GM19397 (cell line): Measurements from ENCODE around the gene KRTAP3-2.
"Not testable (repeated sequence)": the region's sequence is repeated elsewhere in the genome, so short reads cannot be mapped to it uniquely, and the experiment has no call there.

Experiments
- ATAC-seq: cut with Tn5 transposase; IDR thresholded peaks from one replicate; pipeline ENCODE4 v1.9.1; 2021; ENCODE audit warnings: mild to moderate bottlenecking, moderate library complexity; ENCODE audit not compliant: unreplicated experiment

The KRTAP3-2 gene

DNA sequence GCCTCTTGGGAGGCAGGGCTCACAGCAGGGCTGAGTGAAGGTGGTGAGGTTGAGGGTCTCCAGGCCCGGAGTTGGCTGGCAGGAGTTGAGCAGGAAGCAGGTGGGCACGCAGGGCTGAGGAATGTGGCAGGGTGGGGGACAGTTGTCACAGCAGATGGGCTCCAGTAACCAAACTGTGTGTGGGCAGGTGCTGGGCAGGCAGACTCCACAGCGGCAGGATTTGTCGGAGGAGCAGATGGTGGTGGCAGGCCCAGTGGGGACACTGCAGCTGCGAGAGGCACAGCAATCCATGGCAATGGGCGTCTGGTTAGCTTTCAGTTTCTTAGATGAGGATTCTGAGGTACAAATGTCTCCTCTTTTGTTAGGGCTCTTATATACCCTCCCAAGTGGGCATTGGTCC is at the start of gene KRTAP3-2:
Gene KRTAP3-2 (minus strand): TSS at position 344 of the 400 bp plus-strand sequence. CDS start 53 bp downstream, at position 291.
- not testable (repeated sequence) for ATAC-seq

- ATAC-seq = no peak
Observed at GRCh38 chr17:41049110-41049509, 49.4 kb upstream of the KRTAP3-2 start.

DNA sequence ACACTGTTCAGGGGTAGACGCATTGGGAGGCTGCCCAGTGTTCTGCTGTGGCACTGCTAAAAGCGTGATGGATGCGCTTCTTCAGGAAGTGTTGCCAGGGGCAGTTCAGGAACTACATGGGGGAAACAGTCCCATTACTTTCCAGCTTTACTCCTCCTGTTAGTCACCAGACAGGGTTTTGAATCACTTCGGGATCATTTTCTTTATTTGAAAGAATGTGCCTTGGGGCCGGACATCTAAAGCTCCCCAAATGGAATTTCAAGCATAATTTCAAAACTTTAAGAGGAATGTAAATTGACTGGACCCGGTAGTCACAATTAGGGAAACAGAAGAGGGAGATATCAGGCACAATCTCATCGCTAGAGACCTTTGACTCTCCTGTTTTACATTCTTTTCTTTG is 48.7 kb upstream of the KRTAP3-2 start:
- no peak for ATAC-seq

- not testable (repeated sequence) for ATAC-seq
Observed at GRCh38 chr17:41046735-41047465, 47.2 kb upstream of the KRTAP3-2 start, which contains the start of gene KRTAP2-1. Gene KRTAP2-1, minus strand, starts transcription at chr17:41047316. Its CDS starts 49 bp downstream, at chr17:41047267.

GRCh38 chr17:41042953-41043352 is 43.2 kb upstream of the KRTAP3-2 start:
- ATAC-seq = no peak

- not testable (repeated sequence) for ATAC-seq
Observed at GRCh38 chr17:41040783-41041571, 41.3 kb upstream of the KRTAP3-2 start, which contains the start of gene KRTAP1-1. Gene KRTAP1-1, minus strand, starts transcription at chr17:41041450. Its CDS starts 53 bp downstream, at chr17:41041397.

DNA sequence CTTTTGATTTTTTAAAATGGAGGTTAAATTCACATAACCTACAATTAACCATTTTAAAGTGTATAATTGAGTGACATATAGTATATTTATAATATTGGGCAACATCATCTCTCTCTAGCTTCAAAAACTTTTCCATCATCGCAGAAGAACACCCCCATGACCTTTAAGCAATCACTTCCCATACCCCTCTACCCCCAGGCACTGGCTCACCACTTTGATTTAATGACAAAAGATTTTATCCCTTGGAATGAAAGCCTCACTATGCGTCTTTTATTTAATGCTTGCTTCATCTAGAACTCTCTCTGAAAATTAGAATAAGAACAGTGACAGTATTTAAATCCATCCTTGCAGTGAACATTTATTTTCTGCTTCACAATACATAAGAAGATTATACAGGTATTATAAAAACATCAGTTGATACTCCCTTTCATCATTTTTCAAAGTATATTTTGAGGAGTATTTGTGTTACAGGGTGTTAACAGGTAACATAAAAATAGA is 38.2 kb upstream of the KRTAP3-2 start:
- no peak for ATAC-seq

- ATAC-seq = not testable (repeated sequence)
Observed at GRCh38 chr17:41034346-41034935, 34.7 kb upstream of the KRTAP3-2 start, which contains the start of gene KRTAP1-3. Gene KRTAP1-3, minus strand, starts transcription at chr17:41034874. Its CDS starts 53 bp downstream, at chr17:41034821.

DNA sequence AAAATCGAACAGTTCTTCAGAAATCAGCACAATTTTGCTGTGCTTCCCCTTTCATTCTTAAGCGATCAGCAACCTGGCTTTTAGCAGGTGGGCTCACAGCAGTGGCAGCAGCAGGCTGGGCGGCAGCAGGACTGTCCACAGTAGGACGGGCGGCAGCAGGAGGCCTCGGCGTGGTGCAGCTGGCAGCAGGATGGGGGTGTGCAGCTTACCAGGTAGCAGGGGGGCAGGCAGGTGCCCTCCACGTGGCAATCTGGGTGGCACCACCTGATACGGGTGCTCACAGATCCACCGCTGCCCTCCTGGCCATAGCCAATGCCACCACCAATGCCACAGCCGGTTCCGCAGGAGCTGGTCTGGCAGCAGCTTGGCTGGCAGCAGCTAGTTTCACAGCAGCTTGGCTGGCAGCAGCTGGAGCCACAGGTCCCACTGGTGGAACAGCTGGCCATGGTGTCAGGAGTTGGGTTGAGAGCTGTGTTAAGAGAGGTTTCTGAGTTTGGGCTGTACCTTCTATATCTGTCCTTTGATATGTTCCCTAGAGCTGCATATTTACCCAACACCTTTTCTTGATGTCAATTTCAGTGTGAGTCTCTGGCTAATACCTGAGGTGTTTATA is 30.0 kb upstream of the KRTAP3-2 start, which contains the start of gene KRTAP1-4:
Gene KRTAP1-4 (minus strand): TSS at position 563 of the 613 bp plus-strand sequence. CDS start 117 bp downstream, at position 446.
- no peak for ATAC-seq

DNA sequence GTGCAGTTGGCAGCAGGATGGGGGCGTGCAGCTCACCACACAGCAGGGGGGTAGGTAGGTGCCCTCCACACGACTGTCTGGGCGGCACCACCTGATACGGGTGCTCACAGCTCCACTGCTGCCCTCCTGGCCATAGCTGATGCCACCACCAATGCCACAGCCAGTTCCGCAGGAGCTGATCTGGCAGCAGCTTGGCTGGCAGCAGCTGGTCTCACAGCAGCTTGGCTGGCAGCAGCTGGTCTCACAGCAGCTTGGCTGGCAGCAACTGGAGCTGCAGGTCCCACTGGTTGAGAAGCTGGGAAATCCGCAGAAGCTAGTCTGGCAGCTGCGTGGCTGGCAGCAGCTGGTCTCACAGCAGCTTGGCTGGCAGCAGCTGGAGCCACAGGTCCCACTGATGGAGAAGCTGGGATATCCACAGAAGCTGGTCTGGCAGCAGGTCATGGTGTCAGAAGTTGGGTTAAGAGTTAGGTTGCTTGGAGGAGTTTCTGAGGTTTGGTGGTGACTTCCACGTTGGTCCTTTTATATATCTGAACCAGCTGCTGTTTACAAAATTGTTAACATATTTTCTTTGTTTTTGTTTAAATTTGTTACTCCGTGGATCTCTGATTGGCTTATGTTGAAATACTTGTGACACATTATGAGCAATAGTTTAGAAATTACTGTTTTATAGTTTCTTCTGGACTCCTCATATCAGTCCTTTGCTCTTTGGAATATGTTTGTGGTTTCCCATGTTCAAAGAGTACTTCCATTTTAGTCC is 27.2 kb upstream of the KRTAP3-2 start, which contains the start of gene KRTAP1-5:
Gene KRTAP1-5 (minus strand): TSS at position 494 of the 757 bp plus-strand sequence. CDS start 53 bp downstream, at position 441.
- no peak for ATAC-seq

GRCh38 chr17:41024697-41025096 is 25.0 kb upstream of the KRTAP3-2 start:
- no peak for ATAC-seq

- no peak for ATAC-seq
Observed at GRCh38 chr17:41020336-41020735, 20.6 kb upstream of the KRTAP3-2 start.

DNA sequence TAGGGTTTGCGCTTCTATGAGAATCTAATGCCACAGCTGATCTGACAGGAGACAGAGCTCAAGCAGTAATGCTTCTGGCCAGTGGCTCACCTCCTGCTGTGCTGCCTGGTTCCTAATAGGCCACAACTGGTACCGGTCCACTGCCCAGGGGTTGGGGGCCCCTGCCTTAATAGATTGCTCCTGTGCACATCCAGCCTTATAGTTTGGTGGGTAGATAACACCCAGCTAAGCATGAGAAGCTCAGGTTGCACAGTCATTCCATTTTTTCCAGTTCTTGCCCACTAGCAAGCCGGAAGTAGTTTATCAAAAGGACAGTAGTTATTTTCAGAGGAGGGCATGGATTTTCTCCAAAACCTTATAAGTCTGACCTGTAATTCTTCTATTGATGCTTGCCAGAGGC is 19.7 kb upstream of the KRTAP3-2 start:
- ATAC-seq = no peak

GRCh38 chr17:41018541-41018940 is 18.8 kb upstream of the KRTAP3-2 start:
- no peak for ATAC-seq

GRCh38 chr17:41016578-41017215 is 17.0 kb upstream of the KRTAP3-2 start:
- no peak for ATAC-seq

GRCh38 chr17:41015454-41015853 is 15.7 kb upstream of the KRTAP3-2 start:
- ATAC-seq = no peak

- no peak for ATAC-seq
Observed at GRCh38 chr17:41013606-41014005, 13.9 kb upstream of the KRTAP3-2 start.

DNA sequence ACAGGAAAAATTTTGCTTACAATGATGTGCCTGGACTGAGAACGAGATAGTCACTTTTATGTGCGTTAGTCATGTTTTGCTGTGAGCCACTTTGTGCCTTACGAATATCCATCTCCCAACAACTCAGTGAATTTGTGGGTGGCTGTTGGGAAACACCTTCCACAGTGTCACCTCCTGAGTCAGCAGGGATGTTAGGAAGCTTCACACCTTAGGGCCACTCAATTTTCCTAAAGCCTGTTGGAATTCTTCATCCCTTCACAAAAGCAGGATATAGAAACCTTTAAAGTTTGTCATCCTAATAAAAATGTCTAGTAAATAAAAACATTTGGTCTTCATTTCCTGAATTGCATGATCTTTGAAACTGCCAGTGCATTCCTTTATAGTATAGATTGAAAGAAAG is 13.5 kb upstream of the KRTAP3-2 start:
- ATAC-seq = no peak
